Measurements from ENCODE around the gene KAZN. TPM values are rescaled to one million over a fixed set of nuclear protein-coding genes. Genes with fewer than 3 reads are reported as not detected.

Gene KAZN
- total and polyA plus RNA-seq, 3 donors from 2014 or later: 12.1 to 14.6 (median 13.8) TPM

DNA sequence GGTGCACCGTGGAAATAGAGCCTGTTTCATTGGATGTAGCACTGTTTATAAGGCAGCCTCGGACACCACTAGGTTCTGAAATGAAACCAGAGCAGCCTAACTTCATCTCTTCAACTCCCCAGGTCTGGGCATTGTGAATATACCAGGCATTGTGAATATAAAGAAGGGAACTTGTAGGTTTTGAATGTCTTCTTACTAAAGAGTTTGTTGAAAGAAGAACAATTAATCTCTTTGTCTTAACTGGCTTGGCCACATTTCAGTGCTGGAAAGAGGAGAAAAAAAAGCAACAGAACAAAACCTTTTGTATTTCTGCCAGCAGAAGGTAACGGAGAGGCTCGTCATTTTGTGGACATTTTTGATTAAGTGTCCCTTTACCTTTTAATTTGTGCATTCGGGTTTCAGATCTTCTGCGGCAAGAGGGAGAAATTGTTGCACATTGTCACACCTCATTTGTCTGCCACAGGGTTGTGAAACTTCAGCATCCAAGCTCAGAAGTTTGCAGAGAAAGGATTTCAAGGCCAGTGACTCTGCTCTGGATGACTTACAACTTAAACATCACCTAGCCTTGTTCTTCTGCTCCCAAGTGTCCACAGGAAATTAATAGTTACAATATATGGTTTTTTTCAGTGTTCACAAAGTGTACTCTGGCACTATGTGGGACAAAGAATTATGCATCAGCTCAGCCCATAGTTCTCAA lies 158.3 kb downstream of the KAZN start:
- H3K36me3 ChIP-seq (ENCODE audit: low read depth, missing control alignments): no peaks in the 10 kb centered on the region
- intact Hi-C loops (cut with DNase I; ENCODE audit: low total_unique reads): no loop called here
- 49 to 59% methylated on average over 6 of the region's 6 CpGs for WGBS, 2 donors
- H3K27me3 ChIP-seq: no peaks in the 10 kb centered on the region
- DNase-seq: no peak
- TF ChIP-seq, protein P1, sequence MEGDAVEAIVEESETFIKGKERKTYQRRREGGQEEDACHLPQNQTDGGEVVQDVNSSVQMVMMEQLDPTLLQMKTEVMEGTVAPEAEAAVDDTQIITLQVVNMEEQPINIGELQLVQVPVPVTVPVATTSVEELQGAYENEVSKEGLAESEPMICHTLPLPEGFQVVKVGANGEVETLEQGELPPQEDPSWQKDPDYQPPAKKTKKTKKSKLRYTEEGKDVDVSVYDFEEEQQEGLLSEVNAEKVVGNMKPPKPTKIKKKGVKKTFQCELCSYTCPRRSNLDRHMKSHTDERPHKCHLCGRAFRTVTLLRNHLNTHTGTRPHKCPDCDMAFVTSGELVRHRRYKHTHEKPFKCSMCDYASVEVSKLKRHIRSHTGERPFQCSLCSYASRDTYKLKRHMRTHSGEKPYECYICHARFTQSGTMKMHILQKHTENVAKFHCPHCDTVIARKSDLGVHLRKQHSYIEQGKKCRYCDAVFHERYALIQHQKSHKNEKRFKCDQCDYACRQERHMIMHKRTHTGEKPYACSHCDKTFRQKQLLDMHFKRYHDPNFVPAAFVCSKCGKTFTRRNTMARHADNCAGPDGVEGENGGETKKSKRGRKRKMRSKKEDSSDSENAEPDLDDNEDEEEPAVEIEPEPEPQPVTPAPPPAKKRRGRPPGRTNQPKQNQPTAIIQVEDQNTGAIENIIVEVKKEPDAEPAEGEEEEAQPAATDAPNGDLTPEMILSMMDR (IDR thresholded peaks at IDR 0.05): no peak
- no peak for TF ChIP-seq POLR2A (IDR thresholded peaks at IDR 0.05)
- no peaks in the 10 kb centered on the region for H3K9me3 ChIP-seq
- no peak overlapping the region for H3K4me3 ChIP-seq
- H3K4me1 ChIP-seq: peaks cover 6% of the 10 kb centered on the region
- no peak overlapping the region for H3K27ac ChIP-seq

DNA sequence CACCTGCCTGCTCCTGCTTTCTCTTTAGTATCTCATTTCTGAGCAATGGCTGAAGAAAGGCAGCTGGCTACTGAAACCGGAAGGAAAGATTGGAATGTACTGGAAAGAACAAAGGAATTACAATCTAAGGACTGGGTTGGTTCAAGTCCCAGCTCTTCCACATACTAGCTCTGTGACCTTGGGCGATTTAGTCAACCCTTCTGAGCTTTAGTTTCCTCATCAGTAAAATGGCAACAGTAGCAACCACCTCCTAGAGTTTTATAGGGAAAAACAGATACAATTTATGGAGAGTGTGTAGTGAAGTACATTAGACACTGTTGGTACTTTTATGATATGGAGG lies 158.8 kb downstream of the KAZN start:
- Histone ChIP-seq H3K4me3 (no peak overlapping the region), H3K9me3 (no peaks in the 10 kb centered on the region), H3K4me1 (peaks cover 6% of the 10 kb centered on the region), H3K27ac (no peak overlapping the region), H3K36me3 (ENCODE audit: low read depth, missing control alignments) (no peaks in the 10 kb centered on the region), H3K27me3 (no peaks in the 10 kb centered on the region)
- TF ChIP-seq, protein P1 (IDR thresholded peaks at IDR 0.05): no peak
- no peak for TF ChIP-seq POLR2A (IDR thresholded peaks at IDR 0.05)
- intact Hi-C loops (cut with DNase I; ENCODE audit: low total_unique reads): no loop called here
- WGBS, 2 donors: 24 to 56% methylated on average over 2 of the region's 2 CpGs
- DNase-seq: peak; percentile 52

DNA sequence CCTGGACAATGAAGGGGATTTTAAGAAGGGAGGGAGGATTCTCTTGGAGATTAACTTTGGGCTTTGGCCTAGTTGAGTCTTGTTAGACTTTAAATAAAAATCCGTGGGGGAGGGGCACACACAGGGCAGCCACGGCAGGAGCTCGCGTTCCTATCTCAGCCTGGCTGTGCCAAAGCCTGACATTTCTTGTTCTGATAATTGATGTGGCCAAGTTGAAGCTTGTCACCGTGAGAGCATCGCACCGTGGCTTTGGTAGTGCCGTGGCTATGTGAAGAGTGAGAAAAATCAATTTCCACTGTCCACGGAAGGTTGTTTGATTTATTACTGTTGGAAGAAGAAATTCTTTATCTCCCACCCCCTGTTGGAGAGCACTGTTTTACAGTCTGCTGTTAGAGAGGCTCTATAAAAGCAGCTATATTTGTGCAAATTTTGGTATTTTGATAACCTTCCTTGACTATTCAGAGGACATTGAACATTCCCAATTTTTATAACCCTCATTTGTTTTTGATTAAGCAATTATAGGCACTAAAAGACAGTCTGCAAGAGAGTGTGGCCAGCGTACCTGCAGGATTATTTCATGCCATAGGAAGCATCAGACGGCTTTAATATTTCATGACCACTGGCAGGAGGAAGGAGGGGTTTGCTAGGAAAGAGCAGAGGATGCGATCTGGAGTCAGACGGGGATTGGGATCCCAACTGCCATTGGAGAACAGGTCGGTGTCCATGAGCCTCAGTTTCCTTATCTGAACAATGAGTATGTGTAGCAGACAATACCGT lies 160.7 kb downstream of the KAZN start:
- no peaks in the 10 kb centered on the region for H3K9me3 ChIP-seq
- peaks cover 6% of the 10 kb centered on the region for H3K4me1 ChIP-seq
- no peak for DNase-seq
- 71 to 74% methylated on average over 14 to 15 of the region's 15 CpGs for WGBS, 2 donors
- intact Hi-C loops (cut with DNase I; ENCODE audit: low total_unique reads): no loop called here
- H3K36me3 ChIP-seq (ENCODE audit: low read depth, missing control alignments): no peaks in the 10 kb centered on the region
- no peak overlapping the region for H3K4me3 ChIP-seq
- TF ChIP-seq POLR2A (IDR thresholded peaks at IDR 0.05): no peak
- TF ChIP-seq, protein P1 (IDR thresholded peaks at IDR 0.05): no peak
- no peaks in the 10 kb centered on the region for H3K27me3 ChIP-seq
- no peak overlapping the region for H3K27ac ChIP-seq

DNA sequence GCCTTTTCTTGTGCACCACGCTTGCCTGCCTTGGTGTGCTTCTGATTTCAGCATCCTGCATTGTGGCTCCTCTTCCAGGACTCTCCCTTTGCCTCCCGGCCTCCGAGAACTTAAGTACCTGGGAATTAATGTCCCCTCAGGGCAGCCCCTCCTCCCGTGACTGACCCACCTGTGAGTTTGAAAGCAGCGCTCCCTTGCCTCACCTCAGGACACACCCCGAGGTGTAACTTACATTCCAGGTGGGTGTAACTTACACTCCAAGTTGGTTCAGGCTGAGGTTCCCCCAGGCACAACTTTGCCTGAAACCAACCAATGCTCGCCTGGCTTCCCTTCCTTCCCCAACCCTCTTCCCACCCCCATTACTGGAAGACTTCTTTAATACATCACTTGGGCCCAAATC lies 161.4 kb downstream of the KAZN start:
- Histone ChIP-seq H3K9me3 (no peaks in the 10 kb centered on the region), H3K36me3 (ENCODE audit: low read depth, missing control alignments) (no peaks in the 10 kb centered on the region), H3K27ac (no peak overlapping the region), H3K4me3 (no peak overlapping the region), H3K4me1 (peaks cover 6% of the 10 kb centered on the region), H3K27me3 (no peaks in the 10 kb centered on the region)
- WGBS, 2 donors: 94 to 96% methylated on average over 7 of the region's 7 CpGs
- TF ChIP-seq POLR2A (IDR thresholded peaks at IDR 0.05): no peak
- TF ChIP-seq, protein P1 (IDR thresholded peaks at IDR 0.05): no peak
- intact Hi-C loops (cut with DNase I; ENCODE audit: low total_unique reads): no loop called here
- no peak for DNase-seq

All from testis (tissue), 3 donors.